Central memory CD8-positive, alpha-beta T cell (primary cell): ENCODE measurements around the gene SELP.

ENCODE experiments used
- ATAC-seq: fragments of 150-1000 bp; cut with Tn5 transposase; replicated peaks from 2 replicates; pipeline ENCODE4 v1.10.0; 2022; ENCODE audit warnings: mild to moderate bottlenecking, moderate FRiP score, moderate number of reproducible peaks; ENCODE audit not compliant: poor library complexity, severe bottlenecking; ENCODE audit errors: extremely low read depth
- DNase-seq, 2 donors: peaks; one replicate each; pipeline ENCODE4 v3.0.0; 2021; ENCODE audit warnings: low spot score in 2 of 2
- H3K27ac Mint-ChIP-seq: one replicate; pipeline ENCODE4 v1.8.0; 2022; ENCODE audit warnings: low read depth, mild to moderate bottlenecking, moderate library complexity, mixed read lengths
- H3K27me3 Mint-ChIP-seq: one replicate; pipeline ENCODE4 v1.8.0; 2022; ENCODE audit warnings: mixed read lengths
- H3K36me3 Mint-ChIP-seq: one replicate; pipeline ENCODE4 v1.8.0; 2022; ENCODE audit warnings: mild to moderate bottlenecking, moderate library complexity, mixed read lengths; ENCODE audit not compliant: insufficient read depth
- H3K4me1 Mint-ChIP-seq: one replicate; pipeline ENCODE4 v1.8.0; 2022; ENCODE audit warnings: mixed read lengths
- H3K4me3 Mint-ChIP-seq: one replicate; pipeline ENCODE4 v1.8.0; 2022; ENCODE audit warnings: mild to moderate bottlenecking, moderate library complexity, mixed read lengths
- H3K9me3 Mint-ChIP-seq: one replicate; pipeline ENCODE4 v1.8.0; 2022; ENCODE audit warnings: mixed read lengths

SELP gene

DNA sequence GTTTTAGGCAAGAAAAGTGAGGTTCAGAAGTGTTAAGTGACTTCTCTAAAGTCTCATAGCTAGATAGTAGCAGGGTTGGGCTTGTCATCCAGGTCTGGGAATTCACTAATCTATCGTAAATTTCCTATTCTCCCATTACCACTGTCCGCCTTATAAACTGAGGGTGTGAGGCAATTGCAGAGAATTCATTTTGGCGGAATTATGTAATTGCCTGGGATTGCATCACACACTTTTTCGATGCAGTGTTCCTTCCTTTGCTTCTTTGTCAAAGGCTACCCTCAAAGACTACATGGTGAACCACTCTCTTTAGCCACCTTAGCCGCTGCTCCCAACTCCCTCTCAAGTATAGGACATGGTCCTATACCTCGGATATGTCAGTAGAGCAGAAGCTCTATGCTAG, 19.1 kb downstream of the SELP start:
- Mint-ChIP-seq H3K4me3 (no peak overlapping the region), H3K9me3 (no peaks in the 10 kb centered on the region), H3K27me3 (no peaks in the 10 kb centered on the region), H3K4me1 (peaks cover 15% of the 10 kb centered on the region), H3K36me3 (peaks cover 2% of the 10 kb centered on the region), H3K27ac (no peak overlapping the region)
- no peak for ATAC-seq
- no peak for DNase-seq

DNA sequence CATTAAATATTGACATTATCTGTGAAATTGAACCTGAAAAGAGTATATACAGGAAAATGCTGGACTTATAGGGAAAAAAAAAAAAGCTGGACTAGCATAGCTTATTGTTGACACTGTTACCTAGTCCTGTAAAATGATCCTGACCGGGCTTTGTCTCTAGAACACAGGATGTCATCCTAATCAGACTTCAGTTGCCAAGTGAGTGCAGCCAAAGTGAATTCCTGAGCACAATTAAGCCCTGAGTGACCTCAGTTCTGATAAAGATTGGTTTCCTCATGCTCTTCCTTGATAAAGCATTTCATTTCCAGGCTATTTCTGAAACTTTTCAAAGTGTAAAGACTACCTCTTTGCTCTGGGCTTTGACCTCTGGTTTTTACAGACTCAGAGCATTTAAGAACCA, 19.8 kb downstream of the SELP start:
- Mint-ChIP-seq H3K4me1 (peaks cover 19% of the 10 kb centered on the region), H3K27me3 (no peaks in the 10 kb centered on the region), H3K36me3 (peaks cover 2% of the 10 kb centered on the region), H3K4me3 (no peak overlapping the region), H3K9me3 (no peaks in the 10 kb centered on the region), H3K27ac (no peak overlapping the region)
- ATAC-seq: no peak
- DNase-seq: no peak

DNA sequence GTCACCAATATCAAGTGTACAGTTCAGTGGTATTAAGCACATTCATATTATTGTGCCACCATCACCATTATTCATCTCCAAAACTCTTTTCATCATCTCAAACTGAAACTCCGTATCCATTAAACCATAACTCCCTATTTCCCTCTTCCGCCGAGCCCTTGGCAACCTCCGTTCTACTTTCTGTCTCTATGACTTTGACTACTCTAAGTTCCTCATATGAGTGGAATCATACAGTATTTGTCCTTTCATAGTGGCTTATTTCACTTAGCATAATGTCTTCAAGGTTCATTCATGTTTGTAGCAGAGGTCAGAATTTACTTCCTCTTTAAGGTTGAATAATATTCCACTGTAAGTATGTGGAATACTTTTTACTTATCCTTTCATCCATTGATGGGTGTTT, 21.7 kb downstream of the SELP start:
- DNase-seq: no peak
- no peak overlapping the region for H3K4me3 Mint-ChIP-seq
- peaks cover 4% of the 10 kb centered on the region for H3K36me3 Mint-ChIP-seq
- no peaks in the 10 kb centered on the region for H3K9me3 Mint-ChIP-seq
- ATAC-seq: no peak
- no peaks in the 10 kb centered on the region for H3K27me3 Mint-ChIP-seq
- peaks cover 34% of the 10 kb centered on the region for H3K4me1 Mint-ChIP-seq
- no peak overlapping the region for H3K27ac Mint-ChIP-seq

DNA sequence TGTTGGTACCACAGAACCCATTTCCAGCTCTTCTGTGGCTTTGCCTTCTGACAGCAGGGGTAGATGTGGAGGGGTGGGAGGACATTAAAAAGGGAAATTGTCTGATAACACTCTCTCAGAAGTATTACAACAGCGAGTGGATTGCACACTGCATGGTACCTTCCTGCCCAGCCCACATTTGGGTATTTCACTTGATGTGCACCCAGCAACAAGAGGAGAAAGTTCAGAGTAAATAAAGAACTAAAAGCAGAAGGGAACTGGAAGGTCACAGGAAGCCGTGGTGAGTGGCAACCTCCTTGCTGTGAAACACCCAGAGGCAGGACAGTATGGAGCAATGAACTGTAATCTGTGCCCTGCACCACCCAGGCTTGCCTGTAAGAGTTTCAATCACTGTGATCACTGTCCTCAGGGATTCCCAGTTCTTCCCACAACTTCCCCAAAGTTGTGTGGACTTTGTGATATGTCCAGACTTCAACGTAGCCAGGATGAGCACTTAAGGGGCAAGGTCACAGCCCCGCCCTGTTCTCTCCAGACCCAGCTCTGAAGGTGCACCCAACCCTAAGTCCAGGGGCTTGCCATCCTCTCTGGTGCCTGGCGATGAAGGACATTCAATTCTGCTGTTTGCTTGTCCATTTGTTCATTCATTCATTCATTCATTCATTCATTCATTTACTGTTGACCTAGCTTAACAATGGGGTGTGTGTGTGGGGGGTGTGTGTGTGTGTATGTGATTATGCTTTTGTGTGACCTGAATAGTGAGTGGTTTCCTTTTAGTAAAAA, 25.0 kb downstream of the SELP start:
- H3K9me3 Mint-ChIP-seq: no peaks in the 10 kb centered on the region
- peak; percentile 28 to 57 for DNase-seq
- no peaks in the 10 kb centered on the region for H3K27me3 Mint-ChIP-seq
- peaks cover 2% of the 10 kb centered on the region for H3K36me3 Mint-ChIP-seq
- peak overlapping the region; percentile 29 for H3K27ac Mint-ChIP-seq
- peak; percentile 91 for ATAC-seq
- peaks cover 60% of the 10 kb centered on the region for H3K4me1 Mint-ChIP-seq
- peak overlapping the region; percentile 21 for H3K4me3 Mint-ChIP-seq

DNA sequence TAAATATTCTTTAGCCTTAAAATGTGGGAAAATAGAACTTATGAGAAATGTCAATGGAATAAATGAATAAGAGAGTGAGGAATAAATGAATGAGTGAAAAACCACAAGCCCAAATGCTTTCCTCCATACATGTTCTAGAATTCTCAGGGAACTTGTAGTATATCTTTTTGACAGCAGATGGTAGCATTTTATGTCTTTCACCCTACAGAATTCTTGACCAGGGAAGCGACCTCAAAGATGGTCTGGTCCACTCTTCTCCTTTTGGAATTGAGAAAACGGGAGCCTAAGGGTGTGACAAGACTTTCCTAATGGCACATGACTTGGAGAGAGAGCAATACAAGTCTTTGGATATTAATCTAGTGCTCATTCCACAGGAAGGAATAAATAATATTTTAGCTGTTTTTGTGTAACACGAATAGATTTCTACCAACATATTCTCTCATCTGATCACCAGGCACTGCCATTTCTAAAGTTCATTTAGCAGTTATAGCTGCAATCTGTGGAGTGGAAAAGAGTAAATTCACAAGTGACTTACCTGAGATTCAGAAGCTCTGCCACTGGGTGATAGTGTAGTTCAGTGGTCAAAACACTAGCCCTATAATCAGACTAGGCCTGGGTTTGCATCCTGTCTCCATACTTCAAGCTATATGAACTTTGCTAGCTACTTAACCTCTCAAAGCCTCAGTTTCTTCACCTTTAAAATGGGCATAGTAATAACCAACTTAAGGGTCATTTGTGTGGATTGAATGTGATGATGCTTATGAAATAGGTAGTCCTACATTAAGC, 28.6 kb downstream of the SELP start:
- no peak overlapping the region for H3K4me3 Mint-ChIP-seq
- DNase-seq: no peak
- H3K4me1 Mint-ChIP-seq: peaks cover 46% of the 10 kb centered on the region

DNA sequence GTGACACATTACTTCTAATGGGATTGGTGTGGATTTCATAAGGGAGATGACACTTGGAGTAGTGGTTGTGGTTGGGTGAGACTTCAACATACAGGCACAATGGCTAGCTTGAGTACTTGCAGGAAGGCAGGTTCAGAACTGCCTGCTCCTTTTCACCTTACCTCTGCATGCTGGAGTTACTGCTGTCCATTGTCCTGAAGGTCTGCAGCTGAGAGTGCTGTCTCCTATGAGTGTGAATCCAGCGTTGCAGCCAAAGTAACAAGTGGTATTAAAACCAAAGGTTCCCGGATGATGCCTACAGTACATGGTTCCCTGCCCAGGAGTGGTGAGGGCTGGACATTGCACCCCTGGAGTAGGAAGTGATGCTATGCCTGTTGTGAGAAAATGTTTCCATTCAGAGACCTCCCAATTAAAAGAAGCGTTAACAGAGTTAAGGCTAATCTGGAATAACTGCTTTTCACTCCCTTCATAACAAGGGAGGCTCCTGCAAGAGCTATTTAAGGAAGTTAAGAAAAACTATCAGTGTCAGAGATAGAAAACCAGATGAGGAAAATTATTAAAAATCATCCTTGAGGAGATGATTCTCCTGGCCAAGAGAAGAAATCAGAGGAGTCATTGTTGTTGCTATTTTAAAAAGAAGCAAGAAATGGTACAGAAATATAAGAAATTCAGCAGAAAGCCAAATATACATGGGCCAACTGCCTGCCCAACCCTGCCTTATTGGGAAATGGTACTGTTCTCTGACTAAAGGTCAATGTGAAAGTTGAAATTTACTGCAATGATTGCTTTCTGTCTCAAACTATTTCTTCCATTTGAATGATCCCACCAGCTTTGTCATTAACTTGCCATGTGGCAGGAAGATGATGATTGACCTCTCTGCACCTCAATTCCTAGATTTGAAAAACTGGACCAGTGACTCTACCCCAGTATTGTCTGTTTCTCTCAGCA, 33.9 kb downstream of the SELP start:
- H3K36me3 Mint-ChIP-seq: no peaks in the 10 kb centered on the region
- H3K27ac Mint-ChIP-seq: no peak overlapping the region
- H3K27me3 Mint-ChIP-seq: no peaks in the 10 kb centered on the region
- no peak for ATAC-seq
- no peaks in the 10 kb centered on the region for H3K9me3 Mint-ChIP-seq
- DNase-seq: no peak
- no peak overlapping the region for H3K4me3 Mint-ChIP-seq
- peaks cover 6% of the 10 kb centered on the region for H3K4me1 Mint-ChIP-seq

More for the DNA sequence above, 28.6 kb downstream of the SELP start:
- Mint-ChIP-seq H3K27ac (peak overlapping the region; percentile 50), H3K9me3 (no peaks in the 10 kb centered on the region), H3K27me3 (no peaks in the 10 kb centered on the region), H3K36me3 (peaks cover 2% of the 10 kb centered on the region)
- ATAC-seq: no peak

DNA sequence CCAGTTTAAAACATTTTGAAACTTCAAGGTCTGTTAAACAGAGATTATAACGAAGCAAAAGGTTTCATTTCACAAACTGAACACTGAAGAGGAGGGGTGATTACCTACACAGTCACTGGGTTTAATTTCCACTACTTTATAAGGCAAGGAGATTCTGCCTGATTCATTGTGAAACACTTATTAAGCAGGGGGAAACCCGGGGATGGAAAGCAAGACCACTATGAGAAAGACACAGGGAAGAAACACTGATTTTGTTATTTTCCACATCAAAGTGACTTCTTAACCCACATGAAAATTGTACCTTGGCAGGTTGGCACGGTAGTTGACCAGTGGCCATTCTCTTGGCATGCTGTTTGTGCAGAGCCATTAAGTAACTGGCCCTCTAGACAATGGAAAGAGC, 35.5 kb downstream of the SELP start:
- H3K27me3 Mint-ChIP-seq: no peaks in the 10 kb centered on the region
- no peak overlapping the region for H3K4me3 Mint-ChIP-seq
- H3K36me3 Mint-ChIP-seq: no peaks in the 10 kb centered on the region
- no peak overlapping the region for H3K27ac Mint-ChIP-seq
- no peaks in the 10 kb centered on the region for H3K9me3 Mint-ChIP-seq
- ATAC-seq: no peak
- DNase-seq: no peak
- no peaks in the 10 kb centered on the region for H3K4me1 Mint-ChIP-seq

DNA sequence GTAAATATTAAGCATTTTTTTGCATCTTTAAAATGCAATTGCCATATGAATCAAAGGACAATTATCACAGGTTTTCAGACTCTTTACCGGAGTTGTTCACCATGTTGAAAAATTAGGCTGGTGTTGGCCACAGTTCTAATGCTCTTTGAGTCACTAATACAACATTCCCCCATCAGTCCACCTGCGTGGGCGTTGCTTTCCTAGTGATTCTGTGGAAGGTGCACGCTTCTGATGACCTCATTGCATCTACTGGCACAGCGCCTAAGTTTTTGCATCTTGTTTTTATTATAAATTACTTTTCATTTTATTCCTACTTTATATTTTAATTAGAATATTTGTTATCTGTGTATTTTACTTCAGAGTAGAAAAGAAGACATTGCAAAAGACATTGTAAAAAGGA, 39.0 kb downstream of the SELP start:
- no peaks in the 10 kb centered on the region for H3K36me3 Mint-ChIP-seq
- no peak overlapping the region for H3K27ac Mint-ChIP-seq
- DNase-seq: no peak
- H3K4me1 Mint-ChIP-seq: peaks cover 7% of the 10 kb centered on the region
- ATAC-seq: no peak
- no peak overlapping the region for H3K4me3 Mint-ChIP-seq
- H3K9me3 Mint-ChIP-seq: no peaks in the 10 kb centered on the region
- H3K27me3 Mint-ChIP-seq: peaks cover 14% of the 10 kb centered on the region

DNA sequence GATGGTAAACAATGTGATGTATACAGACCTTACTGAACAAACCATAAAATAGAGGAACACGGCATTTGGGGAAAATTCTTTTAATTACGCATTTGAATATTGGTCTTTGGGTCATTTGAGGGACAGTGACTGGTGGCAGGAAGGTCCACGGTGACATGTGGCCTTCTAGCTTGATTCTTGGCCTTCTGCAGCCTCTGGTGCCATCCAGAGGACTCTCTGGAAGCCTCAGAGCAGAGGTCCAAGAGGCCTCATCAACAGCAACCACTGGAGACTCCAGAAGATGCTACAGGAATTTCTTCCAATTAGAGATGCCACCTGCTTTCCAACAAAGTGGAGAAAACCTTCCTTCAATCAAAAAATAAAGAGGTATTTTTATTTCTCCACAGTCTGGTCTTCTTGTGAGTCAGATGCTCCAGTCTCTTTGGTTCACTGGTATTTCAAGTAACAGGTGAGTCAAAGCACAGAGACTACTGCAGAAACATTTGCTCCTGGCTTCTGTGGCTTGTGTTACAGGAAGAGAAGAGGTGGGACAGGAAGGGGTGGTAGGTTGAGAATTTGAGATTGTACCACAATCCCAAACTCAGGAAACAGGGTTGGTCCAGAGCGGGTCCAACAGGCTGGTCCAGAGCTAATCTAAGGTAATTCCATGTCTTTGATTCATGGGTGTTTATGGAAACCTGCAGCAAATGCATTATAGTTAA, 41.0 kb downstream of the SELP start:
- H3K9me3 Mint-ChIP-seq: no peaks in the 10 kb centered on the region
- peaks cover 32% of the 10 kb centered on the region for H3K27me3 Mint-ChIP-seq
- no peak overlapping the region for H3K4me3 Mint-ChIP-seq
- H3K4me1 Mint-ChIP-seq: peaks cover 8% of the 10 kb centered on the region
- DNase-seq: no peak
- H3K36me3 Mint-ChIP-seq: no peaks in the 10 kb centered on the region
- H3K27ac Mint-ChIP-seq: no peak overlapping the region
- ATAC-seq: no peak

DNA sequence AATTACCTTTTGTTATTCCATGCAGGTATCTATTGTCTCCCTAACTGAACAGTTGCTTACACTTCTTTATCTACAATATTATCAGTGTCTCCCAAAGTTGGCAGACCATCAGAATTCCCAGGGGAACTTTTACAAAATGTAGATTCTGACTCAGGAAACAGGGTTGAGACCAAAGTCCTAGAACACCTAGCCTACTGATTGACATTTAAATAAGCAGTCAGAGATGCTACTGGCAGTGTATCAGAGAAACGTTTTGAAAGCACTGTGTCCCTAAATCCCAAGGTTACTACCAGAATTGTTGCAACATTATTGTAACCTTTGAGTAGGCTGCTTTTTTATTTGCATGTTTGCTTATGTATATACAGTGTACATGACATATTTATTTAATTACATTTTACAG, 41.8 kb downstream of the SELP start:
- Mint-ChIP-seq H3K4me1 (peaks cover 8% of the 10 kb centered on the region), H3K9me3 (no peaks in the 10 kb centered on the region), H3K36me3 (no peaks in the 10 kb centered on the region), H3K4me3 (no peak overlapping the region), H3K27me3 (peaks cover 41% of the 10 kb centered on the region), H3K27ac (no peak overlapping the region)
- no peak for DNase-seq
- ATAC-seq: no peak

DNA sequence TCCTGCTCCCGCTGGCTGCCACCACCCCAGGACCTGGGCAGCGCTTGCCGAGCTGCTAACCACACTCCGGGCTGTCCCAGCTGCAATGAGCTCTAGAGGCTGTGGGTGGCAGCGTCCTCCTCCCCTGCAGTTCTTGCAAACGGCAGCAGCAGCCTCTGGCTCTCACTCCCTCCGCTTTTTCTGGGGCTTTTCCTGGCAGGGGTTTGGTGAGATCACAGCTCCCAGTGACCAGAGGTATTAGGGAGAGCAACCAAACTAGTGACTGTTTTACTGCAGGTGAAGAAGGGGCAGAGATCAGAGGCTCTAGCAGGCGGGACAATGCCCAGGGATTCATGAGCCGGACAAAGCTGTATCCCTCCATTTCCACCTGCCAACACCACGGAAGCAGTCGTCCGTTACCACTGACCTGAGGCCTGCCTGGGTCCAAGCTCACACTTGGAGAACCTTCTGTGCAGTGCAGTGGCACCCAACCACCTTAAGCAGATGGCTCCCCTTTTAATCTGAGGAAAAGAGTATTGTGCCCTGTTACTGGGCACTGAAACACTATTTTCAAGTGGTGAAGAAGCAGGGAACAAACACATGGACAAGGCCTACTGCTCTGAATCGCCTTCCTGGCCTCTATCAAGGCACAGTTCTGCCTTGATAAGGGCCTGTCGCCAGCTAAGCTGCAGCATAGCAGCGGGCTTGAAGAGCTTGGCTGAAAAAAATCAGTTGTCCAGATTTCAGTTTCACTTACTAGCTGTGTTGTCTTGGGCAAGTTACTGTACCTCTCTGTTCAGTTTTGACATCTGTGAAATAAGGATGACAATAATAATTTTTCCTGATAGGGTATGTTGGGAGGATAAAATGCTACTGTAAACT, 43.3 kb downstream of the SELP start, which contains the start of gene F5:
Gene F5, minus strand, starts transcription at position 87 of the 861 bp plus-strand sequence. CDS start 95 bp downstream, outside the sequence.
- ATAC-seq (peak; percentile 98), DNase-seq (peak; percentile 55 to 58)
- H3K36me3 Mint-ChIP-seq: no peaks in the 10 kb centered on the region
- peak within 1 kb of the TSS; percentile 46 for H3K27ac Mint-ChIP-seq
- H3K9me3 Mint-ChIP-seq: no peaks in the 10 kb centered on the region
- peak within 1 kb of the TSS; percentile 70 for H3K4me3 Mint-ChIP-seq
- H3K4me1 Mint-ChIP-seq: peaks cover 8% of the 10 kb centered on the region
- H3K27me3 Mint-ChIP-seq: peaks cover 46% of the 10 kb centered on the region
